ENCODE data around the gene FBXO47.

DNA sequence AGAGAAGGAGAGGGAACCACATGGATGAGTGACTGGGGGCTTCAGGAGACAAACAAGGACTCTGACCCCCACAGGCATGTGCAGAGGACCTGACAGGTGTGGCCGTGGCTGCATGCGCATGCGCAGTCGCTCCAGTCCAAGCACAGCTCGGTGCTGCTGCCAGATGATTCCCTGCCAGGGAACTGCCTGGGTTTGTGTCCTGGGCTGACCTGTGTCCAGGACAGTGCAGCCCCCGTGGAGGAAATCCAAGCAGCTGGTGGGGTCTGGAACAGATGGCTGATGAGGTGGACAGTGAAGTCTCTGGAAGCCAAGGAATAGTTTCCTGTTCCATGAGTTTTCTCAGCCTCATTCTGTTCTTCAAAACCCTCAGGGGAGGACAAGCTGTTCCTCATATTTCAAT is 70.0 kb downstream of the FBXO47 start:
- no peak for TF ChIP-seq POLR2A (IDR thresholded peaks at IDR 0.05; ENCODE audit: low read depth)
- TF ChIP-seq, protein P1, sequence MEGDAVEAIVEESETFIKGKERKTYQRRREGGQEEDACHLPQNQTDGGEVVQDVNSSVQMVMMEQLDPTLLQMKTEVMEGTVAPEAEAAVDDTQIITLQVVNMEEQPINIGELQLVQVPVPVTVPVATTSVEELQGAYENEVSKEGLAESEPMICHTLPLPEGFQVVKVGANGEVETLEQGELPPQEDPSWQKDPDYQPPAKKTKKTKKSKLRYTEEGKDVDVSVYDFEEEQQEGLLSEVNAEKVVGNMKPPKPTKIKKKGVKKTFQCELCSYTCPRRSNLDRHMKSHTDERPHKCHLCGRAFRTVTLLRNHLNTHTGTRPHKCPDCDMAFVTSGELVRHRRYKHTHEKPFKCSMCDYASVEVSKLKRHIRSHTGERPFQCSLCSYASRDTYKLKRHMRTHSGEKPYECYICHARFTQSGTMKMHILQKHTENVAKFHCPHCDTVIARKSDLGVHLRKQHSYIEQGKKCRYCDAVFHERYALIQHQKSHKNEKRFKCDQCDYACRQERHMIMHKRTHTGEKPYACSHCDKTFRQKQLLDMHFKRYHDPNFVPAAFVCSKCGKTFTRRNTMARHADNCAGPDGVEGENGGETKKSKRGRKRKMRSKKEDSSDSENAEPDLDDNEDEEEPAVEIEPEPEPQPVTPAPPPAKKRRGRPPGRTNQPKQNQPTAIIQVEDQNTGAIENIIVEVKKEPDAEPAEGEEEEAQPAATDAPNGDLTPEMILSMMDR (IDR thresholded peaks at IDR 0.05): no peak

All from esophagus muscularis mucosa (tissue), 3 donors.